ENCODE measurements around the gene PTGER4. TPM values are rescaled to one million over a fixed set of nuclear protein-coding genes. Genes with fewer than 3 reads are reported as not detected.

PTGER4 gene
- polyA plus RNA-seq, 1 donor (not counting 4 experiments of a cell fraction or from before 2014, with no cell fraction given), result 12.2 TPM

GRCh38 chr5:40631236-40631635 lies 48.5 kb upstream of the PTGER4 start:
- Histone ChIP-seq H3K27me3 (ENCODE audit: control insufficient read depth, extremely low read depth, insufficient read depth, low read length) (no peaks in the 10 kb centered on the region), H4K20me1 (ENCODE audit: control insufficient read depth, extremely low read depth, insufficient read depth, low read length) (no peaks in the 10 kb centered on the region), H2AFZ (ENCODE audit: control insufficient read depth, low read length) (no peak overlapping the region), H3K9me3 (ENCODE audit: control insufficient read depth, low read depth, low read length) (no peaks in the 10 kb centered on the region), H3K36me3 (ENCODE audit: control insufficient read depth in 2 of 2, extremely low read depth in 1 of 2, insufficient read depth in 2 of 2, low read length in 2 of 2) (no peaks in the 10 kb centered on the region), H3K9ac (ENCODE audit: control insufficient read depth, extremely low read depth, insufficient read depth, low read length) (no peak overlapping the region), H3K4me3 (ENCODE audit: control insufficient read depth in 2 of 3, extremely low read depth in 1 of 3, insufficient read depth in 2 of 3, low read depth in 1 of 3, low read length in 3 of 3) (no peak overlapping the region), H3K4me2 (ENCODE audit: control insufficient read depth, extremely low read depth, insufficient read depth, low read depth, low read length) (no peak overlapping the region), H3K9me1 (ENCODE audit: control insufficient read depth, extremely low read depth, insufficient read depth, low read length) (no peaks in the 10 kb centered on the region), H3K4me1 (ENCODE audit: control insufficient read depth, extremely low read depth, insufficient read depth, low read length) (no peaks in the 10 kb centered on the region), H3K27ac (ENCODE audit: control insufficient read depth, insufficient read depth, low read length) (no peak overlapping the region), H3K79me2 (ENCODE audit: control insufficient read depth, insufficient read depth, low read length) (no peaks in the 10 kb centered on the region)
- DNase-seq (ENCODE audit: low read depth, low spot score), result no peak
- TF ChIP-seq CTCF (optimal IDR thresholded peaks at IDR 0.05 in 1 of 3, IDR thresholded peaks at IDR 0.05 in 1 of 3, conservative IDR thresholded peaks at IDR 0.05 in 1 of 3; ENCODE audit: extremely low read depth in 1 of 3, insufficient read depth in 2 of 3, low read length in 3 of 3) (no peak), EZH2 (IDR thresholded peaks at IDR 0.05; ENCODE audit: low read length) (no peak)
- dilution Hi-C loops (cut with MboI; ENCODE audit: extremely low pct_ligation_motif_present, low sequenced_read_pairs), result no loop called here
- FAIRE-seq, result no peak

GRCh38 chr5:40634154-40634553 lies 45.6 kb upstream of the PTGER4 start:
- Histone ChIP-seq H2AFZ (ENCODE audit: control insufficient read depth, low read length) (no peak overlapping the region), H3K27me3 (ENCODE audit: control insufficient read depth, extremely low read depth, insufficient read depth, low read length) (no peaks in the 10 kb centered on the region)
- dilution Hi-C loops (cut with MboI; ENCODE audit: extremely low pct_ligation_motif_present, low sequenced_read_pairs), result no loop called here

More at GRCh38 chr5:40634154-40634553, 45.6 kb upstream of the PTGER4 start:
- Histone ChIP-seq H3K9me3 (ENCODE audit: control insufficient read depth, low read depth, low read length) (no peaks in the 10 kb centered on the region), H3K79me2 (ENCODE audit: control insufficient read depth, insufficient read depth, low read length) (no peaks in the 10 kb centered on the region), H3K4me2 (ENCODE audit: control insufficient read depth, extremely low read depth, insufficient read depth, low read depth, low read length) (no peak overlapping the region), H3K27ac (ENCODE audit: control insufficient read depth, insufficient read depth, low read length) (no peak overlapping the region), H3K9me1 (ENCODE audit: control insufficient read depth, extremely low read depth, insufficient read depth, low read length) (no peaks in the 10 kb centered on the region), H4K20me1 (ENCODE audit: control insufficient read depth, extremely low read depth, insufficient read depth, low read length) (no peaks in the 10 kb centered on the region), H3K9ac (ENCODE audit: control insufficient read depth, extremely low read depth, insufficient read depth, low read length) (no peak overlapping the region), H3K4me3 (ENCODE audit: control insufficient read depth in 2 of 3, extremely low read depth in 1 of 3, insufficient read depth in 2 of 3, low read depth in 1 of 3, low read length in 3 of 3) (no peak overlapping the region), H3K4me1 (ENCODE audit: control insufficient read depth, extremely low read depth, insufficient read depth, low read length) (no peaks in the 10 kb centered on the region), H3K36me3 (ENCODE audit: control insufficient read depth in 2 of 2, extremely low read depth in 1 of 2, insufficient read depth in 2 of 2, low read length in 2 of 2) (no peaks in the 10 kb centered on the region)
- TF ChIP-seq CTCF (optimal IDR thresholded peaks at IDR 0.05 in 1 of 3, IDR thresholded peaks at IDR 0.05 in 1 of 3, conservative IDR thresholded peaks at IDR 0.05 in 1 of 3; ENCODE audit: extremely low read depth in 1 of 3, insufficient read depth in 2 of 3, low read length in 3 of 3), result no peak
- no peak for TF ChIP-seq EZH2 (IDR thresholded peaks at IDR 0.05; ENCODE audit: low read length)
- FAIRE-seq (no peak), DNase-seq (ENCODE audit: low read depth, low spot score) (no peak)
